WTC11 (cell line): ENCODE measurements around the gene FGD2. TPM values are rescaled to one million over a fixed set of nuclear protein-coding genes. Genes with fewer than 3 reads are reported as not detected.

Source experiments
- ATAC-seq: fragments of 200-7000 bp; cut with Tn5 transposase; 2 replicates; pipeline ENCODE4 v1.10.0; 2021; ENCODE audit warnings: mild to moderate bottlenecking, moderate library complexity
- CTCF ChIA-PET: fragments of 300-600 bp; sonication (Branson Sonifier 250); formaldehyde crosslinking; loops from one replicate; lab custom pipeline; 2021; ENCODE audit warnings: antibody characterized with exemption; lab: Charles Lee
- POLR2A ChIA-PET: fragments of 350-600 bp; sonication (Branson Sonifier 250); formaldehyde crosslinking; loops from one replicate; lab custom pipeline; 2021; ENCODE audit warnings: antibody characterized with exemption; lab: Charles Lee
- DNase-seq: peaks from one replicate; pipeline ENCODE4 v3.0.0; 2021; ENCODE audit warnings: low spot score
- H3K27ac Mint-ChIP-seq: 2 replicates; pipeline ENCODE4 v1.8.0; 2021; ENCODE audit warnings: mixed read lengths
- H3K27me3 Mint-ChIP-seq: 2 replicates; pipeline ENCODE4 v1.8.0; 2021; ENCODE audit warnings: low read depth, mild to moderate bottlenecking, moderate library complexity, mixed read lengths
- H3K36me3 Mint-ChIP-seq: 2 replicates; pipeline ENCODE4 v1.8.0; 2021; ENCODE audit warnings: mixed read lengths
- H3K4me1 Mint-ChIP-seq: 2 replicates; pipeline ENCODE4 v1.8.0; 2022; ENCODE audit warnings: mixed read lengths
- H3K4me3 Mint-ChIP-seq: 2 replicates; pipeline ENCODE4 v1.8.0; 2021; ENCODE audit warnings: mild to moderate bottlenecking, moderate library complexity, mixed read lengths
- H3K9me3 Mint-ChIP-seq: 2 replicates; pipeline ENCODE4 v1.8.0; 2021; ENCODE audit warnings: mixed read lengths
- E2F5 ChIP-seq: sonication (generic); formaldehyde crosslinking; IDR thresholded peaks from 2 replicates; pipeline ENCODE4 v1.8.1; 2022; ENCODE audit warnings: mild to moderate bottlenecking, moderate library complexity, missing genetic modification reagents
- EMX1 ChIP-seq: fragments of 250-450 bp; sonication (Bioruptor Pico); IDR thresholded peaks from 2 replicates; pipeline ENCODE4 v1.8.0; 2021; ENCODE audit warnings: mild to moderate bottlenecking
- ERG ChIP-seq: fragments of 250-450 bp; sonication (Bioruptor Pico); IDR thresholded peaks from 2 replicates; pipeline ENCODE4 v1.8.0; 2021; ENCODE audit warnings: mild to moderate bottlenecking
- GTF2I ChIP-seq: fragments of 250-450 bp; sonication (Bioruptor Pico); conservative IDR thresholded peaks from 2 replicates; pipeline ENCODE4 v1.4.0; 2021; ENCODE audit warnings: mild to moderate bottlenecking
- HMGA2 ChIP-seq: fragments of 250-450 bp; sonication (Bioruptor Pico); IDR thresholded peaks from 2 replicates; pipeline ENCODE4 v1.4.0; 2021; ENCODE audit warnings: mild to moderate bottlenecking, moderate library complexity
- HMGXB4 ChIP-seq: sonication (generic); formaldehyde crosslinking; IDR thresholded peaks from 2 replicates; pipeline ENCODE4 v1.8.1; 2023; ENCODE audit warnings: mild to moderate bottlenecking, moderate library complexity, missing genetic modification reagents
- JAZF1 ChIP-seq: fragments of 250-450 bp; sonication (Bioruptor Pico); IDR thresholded peaks from 2 replicates; pipeline ENCODE4 v1.9.0; 2021; ENCODE audit warnings: moderate library complexity, mild to moderate bottlenecking, inconsistent platforms
- KAT7 ChIP-seq: sonication (generic); formaldehyde crosslinking; IDR thresholded peaks from 2 replicates; pipeline ENCODE4 v1.8.1; 2023; ENCODE audit warnings: missing genetic modification reagents, mild to moderate bottlenecking, borderline replicate concordance
- NFYB ChIP-seq: sonication (generic); formaldehyde crosslinking; conservative IDR thresholded peaks from 2 replicates; pipeline ENCODE4 v1.8.0; 2022; ENCODE audit warnings: low read depth, missing genetic modification reagents
- NR1H2 ChIP-seq: sonication (generic); formaldehyde crosslinking; IDR thresholded peaks from 2 replicates; pipeline ENCODE4 v1.9.0; 2021; ENCODE audit warnings: mild to moderate bottlenecking, moderate library complexity, missing genetic modification reagents
- NR3C1 ChIP-seq: sonication (generic); formaldehyde crosslinking; conservative IDR thresholded peaks from 2 replicates; pipeline ENCODE4 v1.8.1; 2023; ENCODE audit warnings: low read depth, mild to moderate bottlenecking, missing genetic modification reagents
- SMAD3 ChIP-seq: sonication (generic); formaldehyde crosslinking; IDR thresholded peaks from 2 replicates; pipeline ENCODE4 v1.8.0; 2022; ENCODE audit warnings: missing genetic modification reagents, mild to moderate bottlenecking, borderline replicate concordance
- TEAD4 ChIP-seq: sonication (generic); formaldehyde crosslinking; IDR thresholded peaks from 2 replicates; pipeline ENCODE4 v1.8.0; 2022; ENCODE audit warnings: mild to moderate bottlenecking, missing genetic modification reagents
- ZNF219 ChIP-seq: sonication (generic); formaldehyde crosslinking; IDR thresholded peaks from 2 replicates; pipeline ENCODE4 v1.8.0; 2023; ENCODE audit warnings: missing genetic modification reagents, mild to moderate bottlenecking, borderline replicate concordance
- ZNF512 ChIP-seq: sonication (generic); formaldehyde crosslinking; IDR thresholded peaks from 2 replicates; pipeline ENCODE4 v1.8.1; 2022; ENCODE audit warnings: missing genetic modification reagents, borderline replicate concordance
- total RNA-seq: library from RNA; stranded (reverse); gene quantifications from 3 replicates; pipeline ENCODE4 v1.2.3, GENCODE V29; 2021
- TF ChIP-seq, protein P1 (sequence below): sonication (generic); formaldehyde crosslinking; conservative IDR thresholded peaks from 2 replicates; pipeline ENCODE4 v1.8.1; 2022; ENCODE audit warnings: mild to moderate bottlenecking, missing genetic modification reagents
- TF ChIP-seq, protein P2 (sequence below): sonication (generic); formaldehyde crosslinking; IDR thresholded peaks from 2 replicates; pipeline ENCODE4 v1.8.0; 2022; ENCODE audit warnings: mild to moderate bottlenecking, missing genetic modification reagents

FGD2 gene
- total RNA-seq, 1 experiment from 2014 or later = 0.31 TPM

GRCh38 chr6:36976007-36976264 is 29.5 kb upstream of the FGD2 start (continued):
- no peak for TF ChIP-seq ZNF512 (CRISPR knock-in tag)
- TF ChIP-seq NFYB = no peak
- TF ChIP-seq GTF2I (CRISPR knock-in tag) = no peak
- TF ChIP-seq TEAD4 (CRISPR knock-in tag) = no peak
- TF ChIP-seq, all 79 proteins: peak for 0

- no peak for TF ChIP-seq ZNF512 (CRISPR knock-in tag)
- TF ChIP-seq, protein P1, sequence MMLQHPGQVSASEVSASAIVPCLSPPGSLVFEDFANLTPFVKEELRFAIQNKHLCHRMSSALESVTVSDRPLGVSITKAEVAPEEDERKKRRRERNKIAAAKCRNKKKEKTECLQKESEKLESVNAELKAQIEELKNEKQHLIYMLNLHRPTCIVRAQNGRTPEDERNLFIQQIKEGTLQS (CRISPR knock-in tag) = no peak
- no peak for TF ChIP-seq SMAD3 (CRISPR knock-in tag)
- no peak for TF ChIP-seq NR1H2 (CRISPR knock-in tag)
- no peak for TF ChIP-seq ERG (CRISPR knock-in tag)
- no peak for TF ChIP-seq KAT7 (CRISPR knock-in tag)
- TF ChIP-seq E2F5 (CRISPR knock-in tag) = no peak
- no peak for TF ChIP-seq NR3C1
- no peak for TF ChIP-seq JAZF1
- no peak for TF ChIP-seq HMGA2 (CRISPR knock-in tag)
- TF ChIP-seq, protein P2, sequence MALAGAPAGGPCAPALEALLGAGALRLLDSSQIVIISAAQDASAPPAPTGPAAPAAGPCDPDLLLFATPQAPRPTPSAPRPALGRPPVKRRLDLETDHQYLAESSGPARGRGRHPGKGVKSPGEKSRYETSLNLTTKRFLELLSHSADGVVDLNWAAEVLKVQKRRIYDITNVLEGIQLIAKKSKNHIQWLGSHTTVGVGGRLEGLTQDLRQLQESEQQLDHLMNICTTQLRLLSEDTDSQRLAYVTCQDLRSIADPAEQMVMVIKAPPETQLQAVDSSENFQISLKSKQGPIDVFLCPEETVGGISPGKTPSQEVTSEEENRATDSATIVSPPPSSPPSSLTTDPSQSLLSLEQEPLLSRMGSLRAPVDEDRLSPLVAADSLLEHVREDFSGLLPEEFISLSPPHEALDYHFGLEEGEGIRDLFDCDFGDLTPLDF (CRISPR knock-in tag) = no peak
- no peak for TF ChIP-seq HMGXB4 (CRISPR knock-in tag)
- no peak for TF ChIP-seq ZNF219 (CRISPR knock-in tag)
- TF ChIP-seq EMX1 = no peak
- no peak for DNase-seq
- ATAC-seq = no peak
- Mint-ChIP-seq H3K27ac (peak overlapping the region; percentile 19; the same call in 1 of the 2 replicates), H3K9me3 (no peaks in the 10 kb centered on the region), H3K27me3 (no peaks in the 10 kb centered on the region), H3K4me1 (peaks cover 14% of the 10 kb centered on the region), H3K4me3 (no peak overlapping the region), H3K36me3 (peaks cover 66% of the 10 kb centered on the region)
- ChIA-PET POLR2A (no interaction called here), CTCF (interaction anchor here (1.2 to 3.9 kb wide), 4 partner anchors 43 to 211 kb away, joined by 3 to 100 read pairs (median 4); no protein-coding TSS in a partner anchor)
Observed at GRCh38 chr6:36976509-36976908, 28.9 kb upstream of the FGD2 start.
